IPS DF 4.7 (cell line): Measurements from ENCODE around the gene ZBTB16.

Experiments
- DNase-seq: peaks from one replicate; pipeline ENCODE4 v3.0.0-alpha.2; 2013; ENCODE audit warnings: low spot score; ENCODE audit errors: extremely low read depth

Gene ZBTB16

GRCh38 chr11:114259551-114259983 is 200.1 kb downstream of the ZBTB16 start:
- no peak for DNase-seq

GRCh38 chr11:114260077-114260476 is 200.6 kb downstream of the ZBTB16 start:
- DNase-seq: no peak

- no peak for DNase-seq
These were observed 201.0 kb downstream of the ZBTB16 start for GRCh38 chr11:114260483-114260882.

- DNase-seq: no peak
These were observed 202.3 kb downstream of the ZBTB16 start for GRCh38 chr11:114261791-114262190.

- no peak for DNase-seq
These were observed 203.4 kb downstream of the ZBTB16 start for GRCh38 chr11:114262681-114263512.

GRCh38 chr11:114263513-114264170 is 204.1 kb downstream of the ZBTB16 start:
- no peak for DNase-seq

- DNase-seq: no peak
These were observed 204.9 kb downstream of the ZBTB16 start for GRCh38 chr11:114264381-114264780.

- DNase-seq: no peak
These were observed 205.8 kb downstream of the ZBTB16 start for GRCh38 chr11:114265122-114265878.

GRCh38 chr11:114269498-114269897 is 210.0 kb downstream of the ZBTB16 start:
- no peak for DNase-seq

GRCh38 chr11:114270531-114271270 is 211.2 kb downstream of the ZBTB16 start:
- DNase-seq: no peak

GRCh38 chr11:114271316-114271715 is 211.8 kb downstream of the ZBTB16 start:
- DNase-seq: no peak

GRCh38 chr11:114272311-114272710 is 212.8 kb downstream of the ZBTB16 start:
- DNase-seq: no peak

- no peak for DNase-seq
These were observed 213.6 kb downstream of the ZBTB16 start for GRCh38 chr11:114273071-114273470.

GRCh38 chr11:114273890-114274635 is 214.6 kb downstream of the ZBTB16 start:
- no peak for DNase-seq

GRCh38 chr11:114274637-114275036 is 215.1 kb downstream of the ZBTB16 start:
- no peak for DNase-seq

GRCh38 chr11:114275280-114275679 is 215.8 kb downstream of the ZBTB16 start:
- DNase-seq: no peak

GRCh38 chr11:114276077-114276476 is 216.6 kb downstream of the ZBTB16 start:
- DNase-seq: no peak

GRCh38 chr11:114277637-114278341 is 218.3 kb downstream of the ZBTB16 start:
- DNase-seq: no peak

GRCh38 chr11:114278342-114279065 is 219.0 kb downstream of the ZBTB16 start:
- DNase-seq: no peak
